ENCODE data around the gene PCDHB4. TPM values are rescaled to one million over a fixed set of nuclear protein-coding genes. Genes with fewer than 3 reads are reported as not detected.
"Not testable (repeated sequence)": the region's sequence is repeated elsewhere in the genome, so short reads cannot be mapped to it uniquely, and the experiment has no call there.

Gene PCDHB4
- polyA plus RNA-seq, 3 donors, result not detected

- DNase-seq, result no peak
- Histone ChIP-seq H3K4me2 (replicated peaks; ENCODE audit: extremely low read depth, low read length, poor library complexity, severe bottlenecking) (no peak within 1 kb of the TSS), H3K9me3 (replicated peaks in 1 of 2; ENCODE audit: control insufficient read depth in 1 of 2, insufficient read depth in 1 of 2, low read length in 2 of 2) (peaks cover 12 to 33% of the 10 kb centered on the region in 2 donors), H3K4me3 (replicated peaks in 1 of 3; ENCODE audit: low read depth in 2 of 3, low read length in 3 of 3) (no peak within 1 kb of the TSS), H3K36me3 (replicated peaks in 1 of 2; ENCODE audit: control insufficient read depth in 1 of 2, insufficient read depth in 2 of 2, low read length in 2 of 2) (no peaks in the 10 kb centered on the region), H3K4me1 (ENCODE audit: control insufficient read depth in 1 of 2, insufficient read depth in 2 of 2, low read length in 2 of 2) (no peaks in the 10 kb centered on the region), H3K9ac (ENCODE audit: insufficient read depth, low read length, poor library complexity, severe bottlenecking) (no peak within 1 kb of the TSS), H3K27ac (ENCODE audit: low read depth in 1 of 2, low read length in 2 of 2) (no peak within 1 kb of the TSS), H3K79me2 (ENCODE audit: insufficient read depth, low read length) (no peaks in the 10 kb centered on the region), H4K20me1 (ENCODE audit: insufficient read depth, low read length) (no peaks in the 10 kb centered on the region), H2AFZ (ENCODE audit: insufficient read depth, low read depth, low read length, poor library complexity, severe bottlenecking) (no peak within 1 kb of the TSS), H3K27me3 (ENCODE audit: control insufficient read depth in 2 of 2, insufficient read depth in 2 of 2, low read length in 2 of 2) (peaks cover 0 to 17% of the 10 kb centered on the region in 2 donors)
- Mint-ChIP-seq H3K4me1 (no peaks in the 10 kb centered on the region), H3K27ac (no peak within 1 kb of the TSS), H3K4me3 (peak within 1 kb of the TSS in 1 of 2 donors; percentile 31), H3K36me3 (peaks cover 0 to 2% of the 10 kb centered on the region in 2 donors), H3K9me3 (peaks cover 17 to 39% (median 33%) of the 10 kb centered on the region in 7 donors), H3K27me3 (ENCODE audit: low read depth in 3 of 3) (peaks cover 16 to 28% (median 20%) of the 10 kb centered on the region in 3 donors)
- 16% methylated on average over 24 of the region's 29 CpGs for WGBS (ENCODE audit: insufficient coverage)
- intact Hi-C loops (cut with micrococcal nuclease), result no loop called here
- no peak for TF ChIP-seq CTCF (IDR thresholded peaks at IDR 0.05)
These were observed 26.9 kb upstream of the PCDHB4 start, which contains the start of gene PCDHB2 for GRCh38 chr5:141094481-141095262. Gene PCDHB2 (plus strand): TSS chr5:141094615. CDS start chr5:141094791, 176 bp downstream.

- Histone ChIP-seq H3K27ac (ENCODE audit: low read depth in 1 of 2, low read length in 2 of 2) (no peak overlapping the region), H3K4me1 (ENCODE audit: control insufficient read depth in 1 of 2, insufficient read depth in 2 of 2, low read length in 2 of 2) (no peaks in the 10 kb centered on the region), H3K9me3 (replicated peaks in 1 of 2; ENCODE audit: control insufficient read depth in 1 of 2, insufficient read depth in 1 of 2, low read length in 2 of 2) (peaks cover 14 to 35% of the 10 kb centered on the region in 2 donors), H3K9ac (ENCODE audit: insufficient read depth, low read length, poor library complexity, severe bottlenecking) (no peak overlapping the region), H3K79me2 (ENCODE audit: insufficient read depth, low read length) (no peaks in the 10 kb centered on the region), H3K4me2 (replicated peaks; ENCODE audit: extremely low read depth, low read length, poor library complexity, severe bottlenecking) (no peak overlapping the region), H3K27me3 (ENCODE audit: control insufficient read depth in 2 of 2, insufficient read depth in 2 of 2, low read length in 2 of 2) (peaks cover 0 to 17% of the 10 kb centered on the region in 2 donors), H3K4me3 (replicated peaks in 1 of 3; ENCODE audit: low read depth in 2 of 3, low read length in 3 of 3) (no peak overlapping the region), H3K36me3 (replicated peaks in 1 of 2; ENCODE audit: control insufficient read depth in 1 of 2, insufficient read depth in 2 of 2, low read length in 2 of 2) (no peaks in the 10 kb centered on the region), H4K20me1 (ENCODE audit: insufficient read depth, low read length) (no peaks in the 10 kb centered on the region), H2AFZ (ENCODE audit: insufficient read depth, low read depth, low read length, poor library complexity, severe bottlenecking) (no peak overlapping the region)
- WGBS (ENCODE audit: insufficient coverage), result 44% methylated on average over 12 of the region's 12 CpGs
- peaks cover 0 to 2% of the 10 kb centered on the region in 2 donors for H3K36me3 Mint-ChIP-seq
- no peak for TF ChIP-seq CTCF (IDR thresholded peaks at IDR 0.05)
- peaks cover 18 to 39% (median 33%) of the 10 kb centered on the region in 7 donors for H3K9me3 Mint-ChIP-seq
- no peak for DNase-seq
- H3K4me1 Mint-ChIP-seq, result no peaks in the 10 kb centered on the region
- H3K27me3 Mint-ChIP-seq (ENCODE audit: low read depth in 3 of 3), result peaks cover 16 to 29% (median 22%) of the 10 kb centered on the region in 3 donors
- H3K4me3 Mint-ChIP-seq, result peak overlapping the region in 1 of 2 donors; percentile 31
- intact Hi-C loops (cut with micrococcal nuclease), result no loop called here
- no peak overlapping the region for H3K27ac Mint-ChIP-seq
These were observed 26.4 kb upstream of the PCDHB4 start for GRCh38 chr5:141095263-141095641.

- H4K20me1 ChIP-seq (ENCODE audit: insufficient read depth, low read length); intact Hi-C loops (cut with micrococcal nuclease); H3K9ac ChIP-seq (ENCODE audit: insufficient read depth, low read length, poor library complexity, severe bottlenecking); H3K36me3 ChIP-seq (replicated peaks in 1 of 2; ENCODE audit: control insufficient read depth in 1 of 2, insufficient read depth in 2 of 2, low read length in 2 of 2); H3K27ac ChIP-seq (ENCODE audit: low read depth in 1 of 2, low read length in 2 of 2); H3K36me3 Mint-ChIP-seq; H3K4me1 ChIP-seq (ENCODE audit: control insufficient read depth in 1 of 2, insufficient read depth in 2 of 2, low read length in 2 of 2); H3K4me3 Mint-ChIP-seq; H3K4me1 Mint-ChIP-seq; H3K4me2 ChIP-seq (replicated peaks; ENCODE audit: extremely low read depth, low read length, poor library complexity, severe bottlenecking); DNase-seq; H3K27ac Mint-ChIP-seq; H3K4me3 ChIP-seq (replicated peaks in 1 of 3; ENCODE audit: low read depth in 2 of 3, low read length in 3 of 3); H3K79me2 ChIP-seq (ENCODE audit: insufficient read depth, low read length); H2AFZ ChIP-seq (ENCODE audit: insufficient read depth, low read depth, low read length, poor library complexity, severe bottlenecking): not testable (repeated sequence)
- Histone ChIP-seq H3K27me3 (ENCODE audit: control insufficient read depth in 2 of 2, insufficient read depth in 2 of 2, low read length in 2 of 2) (peaks cover 0 to 26% of the 10 kb centered on the region in 2 donors), H3K9me3 (replicated peaks in 1 of 2; ENCODE audit: control insufficient read depth in 1 of 2, insufficient read depth in 1 of 2, low read length in 2 of 2) (peaks cover 23 to 39% of the 10 kb centered on the region in 2 donors)
- Mint-ChIP-seq H3K9me3 (peaks cover 23 to 48% (median 42%) of the 10 kb centered on the region in 7 donors), H3K27me3 (ENCODE audit: low read depth in 3 of 3) (peaks cover 20 to 34% (median 24%) of the 10 kb centered on the region in 3 donors)
- 36% methylated on average over 5 of the region's 46 CpGs for WGBS (ENCODE audit: insufficient coverage)
These were observed 25.4 kb upstream of the PCDHB4 start for GRCh38 chr5:141096181-141096580.
